ENCODE measurements around the gene CTNND1. TPM values are rescaled to one million over a fixed set of nuclear protein-coding genes. Genes with fewer than 3 reads are reported as not detected.
"Not testable (repeated sequence)": the region's sequence is repeated elsewhere in the genome, so short reads cannot be mapped to it uniquely, and the experiment has no call there.

CTNND1 gene
- total RNA-seq, result 100 to 1,000 TPM; 178 to 238 (median 202) TPM

GRCh38 chr11:57761301-57762234 lies at the start of gene CTNND1:
Gene CTNND1, plus strand, starts transcription at chr11:57761802. Its CDS starts 29,677 bp downstream, at chr11:57791479.
- Histone ChIP-seq H3K4me1 (peaks cover 13 to 22% of the 10 kb centered on the region in 2 donors), H3K4me3 (replicated peaks in 1 of 3) (peak within 1 kb of the TSS; percentile 40 to 60 (median 41)), H3K36me3 (no peaks in the 10 kb centered on the region), H3K27me3 (no peaks in the 10 kb centered on the region), H3K9me3 (no peaks in the 10 kb centered on the region), H3K27ac (peak within 1 kb of the TSS; percentile 86 to 95 (median 95))
- 5 to 8% methylated on average over 13 of the region's 13 CpGs for WGBS, 2 donors
- intact Hi-C loops (cut with DNase I), result no loop called here
- DNase-seq, result peak; percentile 91 to 93
- TF ChIP-seq CTCF (IDR thresholded peaks at IDR 0.05) (no peak), POLR2A (IDR thresholded peaks at IDR 0.05) (peak; percentile 73 to 97)

GRCh38 chr11:57712256-57713150 lies 49.1 kb upstream of the CTNND1 start, which contains the start of gene TMX2:
Gene TMX2, plus strand, starts transcription at chr11:57712593. Its CDS starts 26 bp downstream, at chr11:57712619.
- WGBS, 2 donors, result 0% methylated on average over 51 to 52 of the region's 53 CpGs
- no peaks in the 10 kb centered on the region for H3K9me3 ChIP-seq
- H3K4me3 ChIP-seq (replicated peaks in 1 of 3), result peak within 1 kb of the TSS; percentile 49 to 78 (median 55)
- peak within 1 kb of the TSS; percentile 40 to 93 (median 71) for H3K27ac ChIP-seq
- H3K36me3 ChIP-seq, result no peaks in the 10 kb centered on the region
- intact Hi-C loops (cut with DNase I), result loop anchor here (5.0 kb wide), 1 partner anchor 35 kb away; no protein-coding TSS in a partner anchor
- peak; percentile 94 to 96 for DNase-seq
- no peak for TF ChIP-seq POLR2A (IDR thresholded peaks at IDR 0.05)
- TF ChIP-seq CTCF (IDR thresholded peaks at IDR 0.05), result no peak
- peaks cover 21 to 22% of the 10 kb centered on the region in 2 donors for H3K4me1 ChIP-seq
- no peaks in the 10 kb centered on the region for H3K27me3 ChIP-seq

- Histone ChIP-seq H3K4me3 (replicated peaks in 1 of 3) (no peak overlapping the region), H3K36me3 (peaks cover 0 to 3% of the 10 kb centered on the region in 2 donors), H3K4me1 (peaks cover 21 to 22% of the 10 kb centered on the region in 2 donors), H3K27ac (no peak overlapping the region), H3K27me3 (no peaks in the 10 kb centered on the region), H3K9me3 (no peaks in the 10 kb centered on the region)
- intact Hi-C loops (cut with DNase I), result loop anchor here (5.0 kb wide), 1 partner anchor 37 kb away; no protein-coding TSS in a partner anchor
- no peak for DNase-seq
- WGBS, 2 donors, result 93 to 95% methylated on average over 2 of the region's 2 CpGs
- TF ChIP-seq POLR2A (IDR thresholded peaks at IDR 0.05) (no peak), CTCF (IDR thresholded peaks at IDR 0.05) (no peak)
Measured at GRCh38 chr11:57713835-57714234, 47.8 kb upstream of the CTNND1 start.

- intact Hi-C loops (cut with DNase I); H3K9me3 ChIP-seq; H3K27me3 ChIP-seq; H3K4me3 ChIP-seq (replicated peaks in 1 of 3); H3K36me3 ChIP-seq; H3K27ac ChIP-seq; DNase-seq: not testable (repeated sequence)
- peaks cover 13 to 15% of the 10 kb centered on the region in 2 donors for H3K4me1 ChIP-seq
- 94% methylated on average over 20 of the region's 34 CpGs; no CpG with 5 or more reads in 1 of the 2 donors for WGBS, 2 donors
Measured at GRCh38 chr11:57716726-57717125, 44.9 kb upstream of the CTNND1 start.

- DNase-seq, result no peak
- TF ChIP-seq CTCF (IDR thresholded peaks at IDR 0.05) (no peak), POLR2A (IDR thresholded peaks at IDR 0.05) (no peak)
- WGBS, 2 donors, result 73 to 93% methylated on average over 2 of the region's 2 CpGs
Measured at GRCh38 chr11:57727185-57727584, 34.4 kb upstream of the CTNND1 start.

More at GRCh38 chr11:57727185-57727584, 34.4 kb upstream of the CTNND1 start:
- intact Hi-C loops (cut with DNase I), result no loop called here
- no peaks in the 10 kb centered on the region for H3K4me1 ChIP-seq
- H3K27me3 ChIP-seq, result no peaks in the 10 kb centered on the region
- no peak overlapping the region for H3K4me3 ChIP-seq (replicated peaks in 1 of 3)
- H3K36me3 ChIP-seq, result no peaks in the 10 kb centered on the region
- no peaks in the 10 kb centered on the region for H3K9me3 ChIP-seq
- no peak overlapping the region for H3K27ac ChIP-seq
